HG02678 (cell line): ENCODE measurements around the gene CPSF3.
"Not testable (repeated sequence)": the region's sequence is repeated elsewhere in the genome, so short reads cannot be mapped to it uniquely, and the experiment has no call there.

Source experiments
- ATAC-seq: cut with Tn5 transposase; IDR thresholded peaks from one replicate; pipeline ENCODE4 v1.9.1; 2021; ENCODE audit warnings: mild to moderate bottlenecking, moderate library complexity; ENCODE audit not compliant: unreplicated experiment

Gene CPSF3

DNA sequence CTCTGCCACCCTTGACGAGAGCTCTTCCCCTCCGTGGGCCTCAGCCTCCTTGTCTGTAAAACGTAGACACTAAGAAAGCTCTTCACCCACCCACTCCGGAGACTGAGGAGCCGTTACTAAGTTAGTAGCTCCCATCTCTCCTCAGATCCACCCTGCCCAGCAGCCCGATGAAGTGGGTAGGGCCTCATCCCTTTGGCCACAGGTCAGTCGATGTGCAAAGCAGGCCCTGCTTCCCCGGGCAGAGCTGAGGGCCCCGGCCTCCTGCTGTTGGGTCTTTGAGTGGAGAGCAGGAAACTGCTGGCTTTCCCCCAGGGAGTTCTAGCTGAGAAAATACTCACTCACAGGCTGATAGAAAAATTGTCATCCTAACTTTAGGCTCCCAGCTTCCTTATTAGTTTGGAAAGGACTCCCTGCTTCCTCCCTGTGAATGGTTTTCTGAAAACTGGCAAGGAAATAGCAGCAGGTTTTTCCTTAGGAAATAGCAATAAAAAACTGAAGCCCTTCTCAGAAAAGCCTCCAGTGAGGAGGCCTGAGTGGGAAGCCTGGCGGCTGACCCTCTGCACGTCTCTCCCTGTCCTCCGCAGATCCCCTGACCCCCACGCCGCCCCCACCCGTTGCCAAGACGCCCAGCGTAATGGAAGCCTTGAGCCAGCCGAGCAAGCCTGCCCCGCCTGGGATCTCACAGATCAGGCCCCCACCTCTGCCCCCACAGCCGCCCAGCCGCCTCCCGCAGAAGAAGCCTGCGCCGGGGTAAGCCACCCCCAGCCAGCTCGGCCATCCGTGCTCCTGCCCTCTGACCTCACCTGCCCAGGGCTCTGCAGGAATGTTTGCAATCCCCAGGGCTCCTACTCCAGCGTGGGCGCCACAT lies 30.3 kb upstream of the CPSF3 start:
- ATAC-seq, result no peak

DNA sequence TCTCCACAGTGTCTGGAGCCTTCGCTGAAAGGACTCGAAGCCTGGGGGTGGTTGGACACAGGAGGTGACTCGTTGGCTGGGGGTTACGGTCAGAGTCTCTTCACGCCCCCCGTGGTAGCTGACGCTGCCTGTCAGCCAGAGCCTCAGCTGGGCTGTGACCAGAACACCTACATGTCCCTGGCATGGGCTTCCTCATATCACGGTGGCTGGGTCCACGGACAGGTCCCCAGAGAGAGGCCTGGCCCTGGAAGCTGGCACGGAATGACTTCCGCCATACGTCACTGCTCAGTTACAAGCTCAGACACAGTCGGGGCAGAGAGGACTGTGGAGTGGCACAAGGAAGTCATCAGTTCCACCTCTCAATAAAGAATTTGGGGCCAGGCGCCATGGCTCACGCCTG lies 28.6 kb upstream of the CPSF3 start:
- ATAC-seq, result no peak

DNA sequence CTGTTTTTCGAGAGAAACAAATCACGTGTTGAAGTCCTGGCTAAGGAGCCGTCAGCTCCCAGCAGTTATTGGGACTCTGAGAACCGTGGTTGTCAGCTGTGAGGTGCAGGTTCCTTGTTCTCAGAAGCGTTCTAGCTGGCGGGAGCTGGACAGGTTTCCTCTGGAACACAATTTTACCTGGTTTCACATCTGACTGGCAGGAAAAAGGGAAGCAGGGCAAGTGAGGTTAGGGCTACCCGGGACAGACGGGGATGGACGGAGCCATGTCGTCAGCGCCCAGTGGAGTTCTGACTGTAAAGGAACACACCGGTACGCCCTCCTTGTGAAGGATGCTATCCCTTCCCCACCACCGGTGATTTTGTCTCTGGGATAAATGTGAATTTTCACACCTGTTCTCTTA lies 26.3 kb upstream of the CPSF3 start:
- no peak for ATAC-seq

DNA sequence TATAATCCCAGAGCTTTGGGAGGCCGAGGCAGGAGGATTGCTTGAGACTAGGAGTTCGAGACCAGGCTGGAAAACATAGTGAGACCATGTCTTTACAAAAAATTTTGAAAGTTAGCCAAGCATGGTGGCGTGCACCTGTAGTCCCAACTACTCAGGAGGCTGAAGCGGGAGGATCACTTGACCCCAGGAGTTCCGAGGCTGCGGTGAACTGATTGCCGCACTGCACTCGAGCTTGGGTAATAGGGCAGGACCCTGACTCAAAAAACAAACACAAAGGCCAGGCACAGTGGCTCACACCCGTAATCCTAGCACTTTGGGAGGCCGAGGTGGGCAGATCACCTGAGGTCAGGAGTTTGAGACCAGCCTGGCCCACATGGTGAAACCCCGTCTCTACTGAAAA lies 25.2 kb upstream of the CPSF3 start:
- ATAC-seq, result not testable (repeated sequence)

DNA sequence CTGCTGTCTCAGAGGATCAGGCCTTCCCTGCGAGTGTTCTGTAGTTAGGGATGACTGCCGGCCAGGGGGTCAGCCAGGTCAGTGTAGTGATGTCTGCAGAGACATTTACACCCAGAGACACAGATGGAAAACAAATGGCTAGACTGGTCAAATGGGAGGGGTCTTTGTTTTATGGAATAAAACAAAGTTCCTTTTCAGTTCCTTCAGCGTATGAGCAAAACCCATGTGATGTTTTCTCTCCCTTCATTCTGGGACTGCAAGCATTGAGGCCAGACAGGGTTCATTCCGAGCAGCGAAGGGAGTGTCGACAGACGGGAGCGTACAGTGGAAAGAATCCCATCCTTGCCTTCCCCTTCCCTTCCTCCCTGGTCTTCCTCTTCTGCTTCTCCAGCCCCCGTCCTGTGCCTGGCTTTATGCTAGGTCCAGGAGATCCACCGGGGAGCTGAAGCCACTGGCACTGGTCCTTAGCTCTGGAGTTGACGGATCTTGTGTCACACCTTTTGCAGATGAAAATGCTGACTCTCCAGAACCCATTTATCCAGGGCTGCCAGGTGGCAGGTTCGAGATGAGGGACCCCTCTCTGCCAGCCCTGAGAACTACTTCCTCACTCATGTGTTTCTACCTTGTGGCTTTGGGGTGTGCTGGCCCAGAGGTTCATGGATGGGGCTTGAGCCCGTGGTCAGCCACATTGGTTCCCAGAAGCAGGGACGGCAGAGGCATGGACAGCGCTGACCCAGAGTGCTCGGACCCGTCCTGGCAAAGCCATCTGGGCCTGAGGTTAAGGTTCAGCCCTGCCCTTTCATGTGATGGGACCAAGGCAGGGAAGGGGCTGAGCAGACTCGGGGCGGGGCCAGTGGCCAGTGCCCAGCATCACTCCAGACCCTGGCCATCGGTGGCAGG lies 24.3 kb upstream of the CPSF3 start:
- ATAC-seq, result no peak

DNA sequence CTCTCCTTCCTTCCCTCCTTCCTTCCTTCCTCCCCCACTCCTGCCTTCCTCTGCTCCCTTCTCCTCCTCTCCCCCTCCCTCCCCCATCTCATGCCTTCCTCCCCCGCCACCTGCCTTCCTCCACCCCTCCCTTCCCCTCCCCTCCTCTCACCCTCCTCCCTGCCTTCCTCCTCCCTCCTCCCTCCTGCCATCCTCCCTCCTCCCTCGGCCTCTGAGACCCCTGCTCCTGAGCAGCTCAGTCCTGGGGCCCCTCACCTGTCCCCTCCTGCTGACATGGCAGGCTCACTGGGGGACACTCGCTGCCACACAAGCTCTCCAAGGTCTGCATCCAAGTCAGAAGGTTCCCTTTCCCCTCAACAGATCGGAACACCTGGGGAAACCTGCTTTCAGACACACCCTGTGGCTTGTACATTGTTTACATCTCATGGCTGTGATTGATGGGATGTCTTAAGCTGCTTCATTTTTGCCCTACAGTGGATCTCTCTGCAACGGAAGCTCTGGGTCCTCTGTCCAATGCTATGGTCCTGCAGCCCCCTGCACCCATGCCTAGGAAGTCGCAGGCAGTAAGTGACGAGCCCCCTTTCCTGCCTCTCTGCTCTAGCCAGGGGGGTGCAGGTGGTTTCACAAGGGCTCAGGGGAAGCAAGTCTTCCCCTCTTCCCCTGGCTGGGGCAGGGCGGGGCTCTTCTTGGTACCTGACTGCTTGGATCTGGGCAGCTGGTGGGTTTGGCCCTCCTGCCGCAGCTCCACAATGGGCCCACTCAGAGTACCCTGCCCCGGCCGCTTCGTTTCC lies 23.0 kb upstream of the CPSF3 start:
- ATAC-seq, result no peak

DNA sequence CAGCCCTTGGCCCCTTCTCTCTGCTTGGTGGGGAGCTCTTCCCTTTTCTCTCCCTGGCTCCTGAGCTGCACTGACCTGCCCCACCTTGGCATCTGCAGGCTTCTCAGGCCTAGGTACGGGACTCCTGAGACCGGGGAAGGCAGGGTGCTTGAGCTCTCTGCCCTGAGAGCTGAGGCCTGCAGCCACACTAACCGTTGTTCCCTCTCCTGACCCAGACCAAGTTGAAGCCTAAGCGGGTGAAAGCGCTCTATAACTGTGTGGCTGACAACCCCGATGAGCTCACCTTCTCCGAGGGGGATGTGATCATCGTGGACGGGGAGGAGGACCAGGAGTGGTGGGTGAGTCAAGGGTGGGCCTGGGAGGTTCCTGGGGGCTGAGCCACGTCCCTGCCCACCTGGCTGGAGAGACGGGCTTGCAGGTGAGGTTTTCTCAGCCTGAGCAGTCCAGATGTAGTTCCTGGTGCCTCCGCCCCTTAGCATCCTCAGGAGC lies 22.4 kb upstream of the CPSF3 start:
- ATAC-seq, result no peak

DNA sequence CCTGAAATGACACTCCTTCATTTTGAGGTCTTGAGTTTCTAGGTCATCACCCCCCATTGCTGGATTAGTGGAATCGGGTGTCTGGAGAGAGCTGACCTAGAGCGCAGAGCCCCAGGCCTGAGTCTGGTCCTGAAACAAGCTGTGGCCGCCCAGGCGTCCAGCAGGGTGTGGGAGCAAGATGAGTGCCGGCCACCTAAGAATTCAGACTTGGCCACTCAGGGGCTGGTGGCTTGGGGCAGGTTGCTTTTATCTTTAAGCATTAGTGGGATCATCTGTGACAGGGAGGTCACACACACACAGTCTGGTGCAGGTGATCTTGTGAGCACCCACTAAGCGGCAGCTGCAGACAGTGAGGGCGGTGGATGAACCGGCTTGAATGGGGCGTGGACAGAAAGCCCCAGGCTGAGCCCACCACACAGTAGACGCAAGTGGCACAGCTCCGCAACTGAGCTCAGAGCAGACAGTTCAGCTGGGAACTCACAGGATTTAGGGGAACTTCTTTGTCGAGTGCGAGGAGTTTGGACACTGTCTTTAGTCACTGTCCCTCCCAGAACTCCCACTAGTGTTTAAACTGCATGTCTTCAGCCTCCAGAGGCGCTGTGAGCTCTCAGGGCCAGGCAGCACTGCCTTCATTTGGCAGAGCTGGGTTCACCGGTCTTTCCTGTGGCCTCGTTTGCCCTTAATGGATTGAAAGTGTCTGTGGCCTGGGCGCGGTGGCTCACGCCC lies 21.6 kb upstream of the CPSF3 start:
- no peak for ATAC-seq

DNA sequence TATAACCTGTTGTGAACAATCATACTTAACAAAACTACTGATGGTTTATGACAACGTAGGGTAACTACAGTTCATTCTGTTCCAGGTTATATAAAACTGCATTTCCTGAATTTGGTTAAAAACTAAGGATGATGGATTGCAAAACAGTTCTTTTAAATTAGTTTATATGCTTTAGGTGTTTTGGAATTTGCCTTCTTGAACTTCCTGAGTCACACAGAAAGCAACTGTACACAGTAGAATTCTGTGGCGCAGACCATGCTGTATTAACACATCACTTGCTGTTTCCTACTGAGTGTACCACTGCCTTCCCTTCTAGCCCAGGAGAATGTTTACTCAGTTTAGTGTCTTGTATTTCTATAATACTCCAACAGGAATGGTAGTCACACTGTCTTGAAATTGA lies 19.5 kb upstream of the CPSF3 start:
- no peak for ATAC-seq

DNA sequence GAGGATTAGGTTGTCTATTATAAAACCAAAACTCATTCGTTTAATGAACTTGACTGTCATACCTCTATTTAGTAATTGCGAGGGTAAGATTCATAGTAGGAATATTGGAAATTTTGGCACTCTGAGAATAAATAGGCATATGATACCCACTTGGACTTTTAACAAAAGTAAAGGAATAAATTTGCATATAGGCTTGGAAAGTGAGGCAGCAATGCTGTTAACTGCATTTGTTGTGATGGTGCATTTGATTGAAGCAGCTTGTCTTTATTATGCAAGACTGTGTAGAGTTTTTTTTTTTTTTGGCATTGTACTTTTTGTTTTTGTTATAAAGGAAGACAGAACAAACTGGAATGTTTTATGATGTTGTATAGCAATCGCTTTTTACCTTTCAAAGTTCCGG lies 19.0 kb upstream of the CPSF3 start:
- no peak for ATAC-seq

DNA sequence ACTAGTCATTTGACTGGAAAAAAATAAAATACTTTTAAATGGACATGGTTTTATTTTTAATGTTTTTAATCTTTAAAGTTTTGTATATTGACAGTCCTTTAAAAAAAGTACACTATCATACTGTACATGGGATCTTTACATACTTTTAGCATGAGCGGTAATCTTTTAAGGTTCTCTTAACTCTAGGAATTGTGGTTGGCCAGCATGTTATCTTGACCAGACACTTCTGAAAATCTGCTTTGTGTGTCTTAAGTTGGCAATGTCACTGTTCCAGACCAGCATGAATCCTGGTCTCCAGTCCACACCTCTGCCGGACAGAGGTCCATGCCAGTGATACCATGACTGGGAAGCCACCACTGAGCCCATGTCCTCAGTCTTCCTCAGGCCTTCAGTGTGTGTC lies 17.8 kb upstream of the CPSF3 start:
- ATAC-seq, result no peak

DNA sequence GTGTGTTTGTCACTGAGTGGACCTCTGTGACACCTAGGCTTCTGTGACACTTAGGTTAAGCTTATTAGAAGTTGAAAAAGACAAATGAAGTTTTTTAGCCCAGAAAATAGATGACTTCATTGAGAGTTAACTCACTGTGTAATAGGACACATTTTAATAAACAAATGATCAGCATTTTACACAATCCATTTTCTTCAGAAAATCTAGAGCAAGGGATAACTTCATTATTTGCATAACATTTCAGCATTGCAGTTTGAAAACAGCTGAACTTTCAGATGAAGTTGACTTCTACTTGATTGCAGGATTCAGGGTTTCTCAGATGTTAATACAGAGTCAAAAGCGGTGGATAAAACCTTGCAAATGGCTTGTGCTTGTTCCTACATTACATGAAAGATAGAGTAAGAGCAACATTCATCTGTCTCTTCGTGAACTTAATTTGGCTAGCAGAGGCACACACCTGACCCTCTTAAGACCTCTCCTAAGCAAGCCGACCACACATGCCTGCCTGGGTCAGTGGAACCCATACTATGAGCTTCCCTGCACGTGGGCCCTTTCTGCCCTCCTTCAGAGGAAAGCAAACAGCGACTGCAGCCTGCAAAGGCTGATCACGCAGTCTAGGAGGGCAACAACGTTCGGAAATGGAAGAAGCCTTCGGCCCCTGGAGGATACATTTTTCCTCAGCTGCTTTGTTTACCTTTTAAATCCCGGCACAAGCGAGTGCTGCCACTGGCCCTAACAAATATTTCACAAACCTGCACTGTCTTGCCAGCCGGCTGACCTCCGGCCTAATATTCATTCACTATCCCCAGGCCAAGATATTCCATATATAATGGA lies 16.7 kb upstream of the CPSF3 start:
- no peak for ATAC-seq

DNA sequence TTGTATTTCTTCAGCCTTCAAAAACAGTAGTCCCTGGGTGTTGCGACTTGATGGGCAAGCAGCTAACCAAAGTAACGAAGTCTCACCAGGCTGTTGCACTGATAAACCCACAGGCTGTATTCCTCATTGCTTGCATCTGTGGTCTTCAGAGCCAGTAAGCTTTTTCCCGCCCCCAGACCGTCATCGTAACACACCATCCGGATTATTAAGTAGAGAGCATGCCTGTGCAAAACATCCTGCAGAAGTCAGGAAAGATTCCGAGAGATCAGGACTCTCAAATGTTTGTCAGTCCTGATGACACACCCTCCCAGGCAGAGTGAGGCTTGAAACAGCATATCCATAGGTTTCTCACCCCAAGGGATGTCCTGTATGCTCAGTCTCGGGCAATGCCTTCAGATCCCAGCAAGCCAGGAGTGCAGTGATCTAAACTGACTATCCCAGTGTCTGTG lies 16.1 kb upstream of the CPSF3 start:
- no peak for ATAC-seq

DNA sequence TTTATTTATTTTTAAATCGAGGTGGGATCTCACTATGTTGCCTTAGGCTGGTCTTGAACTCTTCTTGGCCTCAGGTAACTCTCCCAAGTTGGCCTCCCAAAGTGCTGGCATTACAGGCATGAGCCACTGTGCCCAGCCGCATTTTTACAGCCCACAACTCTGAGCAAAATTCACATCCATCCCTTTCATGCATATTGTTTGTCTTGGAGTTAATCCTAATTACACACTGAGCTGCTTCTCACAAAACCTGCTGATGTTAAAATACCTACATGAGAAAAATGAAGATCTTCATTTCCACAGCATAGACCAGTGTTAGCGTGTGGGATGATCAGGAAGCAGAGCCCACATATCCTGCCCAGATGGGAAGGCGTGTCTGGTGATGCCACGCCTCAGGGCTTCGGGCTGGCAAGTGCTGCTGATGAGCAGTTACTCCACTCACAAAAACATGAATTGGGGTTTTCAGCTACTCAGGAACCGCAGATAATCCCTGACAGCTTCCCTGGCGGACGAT lies 14.8 kb upstream of the CPSF3 start:
- no peak for ATAC-seq

DNA sequence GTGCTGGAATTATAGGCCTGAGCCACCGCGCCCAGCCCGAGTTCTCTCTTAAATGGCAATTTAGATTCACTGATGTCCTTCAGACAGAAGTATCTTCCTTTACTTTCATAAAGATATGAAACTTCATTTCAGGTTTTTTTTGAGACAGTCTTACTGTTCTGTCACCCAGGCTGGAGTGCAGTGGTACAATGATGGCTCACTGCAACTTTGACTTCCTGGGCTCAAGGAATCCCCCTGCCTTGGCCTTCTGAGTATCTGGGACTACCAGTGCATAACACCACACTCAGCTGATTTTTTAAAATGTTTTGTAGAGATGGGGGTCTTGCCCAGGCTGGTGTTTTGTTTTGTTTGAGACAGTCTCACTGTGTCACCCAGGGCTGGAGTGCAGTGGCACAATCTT lies 13.3 kb upstream of the CPSF3 start:
- no peak for ATAC-seq

DNA sequence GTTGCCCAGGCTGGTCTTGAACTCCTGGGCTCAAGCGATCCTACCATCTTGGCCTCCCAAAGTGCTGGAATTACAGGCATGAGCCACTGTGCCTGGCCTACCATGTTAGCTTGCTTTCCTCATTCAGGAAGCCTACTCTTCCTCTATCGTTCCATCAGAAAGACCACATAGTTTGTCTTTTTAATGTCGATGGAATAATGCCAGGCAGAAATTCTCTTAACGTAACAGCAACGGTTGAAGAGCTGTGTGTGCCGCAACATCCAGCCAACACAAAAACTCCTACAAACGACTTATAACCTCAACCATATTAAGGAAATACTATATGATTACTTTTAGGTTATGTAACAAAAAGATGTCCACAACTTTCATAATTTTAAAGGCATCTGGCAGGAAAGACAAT lies 10.7 kb upstream of the CPSF3 start:
- ATAC-seq, result no peak

DNA sequence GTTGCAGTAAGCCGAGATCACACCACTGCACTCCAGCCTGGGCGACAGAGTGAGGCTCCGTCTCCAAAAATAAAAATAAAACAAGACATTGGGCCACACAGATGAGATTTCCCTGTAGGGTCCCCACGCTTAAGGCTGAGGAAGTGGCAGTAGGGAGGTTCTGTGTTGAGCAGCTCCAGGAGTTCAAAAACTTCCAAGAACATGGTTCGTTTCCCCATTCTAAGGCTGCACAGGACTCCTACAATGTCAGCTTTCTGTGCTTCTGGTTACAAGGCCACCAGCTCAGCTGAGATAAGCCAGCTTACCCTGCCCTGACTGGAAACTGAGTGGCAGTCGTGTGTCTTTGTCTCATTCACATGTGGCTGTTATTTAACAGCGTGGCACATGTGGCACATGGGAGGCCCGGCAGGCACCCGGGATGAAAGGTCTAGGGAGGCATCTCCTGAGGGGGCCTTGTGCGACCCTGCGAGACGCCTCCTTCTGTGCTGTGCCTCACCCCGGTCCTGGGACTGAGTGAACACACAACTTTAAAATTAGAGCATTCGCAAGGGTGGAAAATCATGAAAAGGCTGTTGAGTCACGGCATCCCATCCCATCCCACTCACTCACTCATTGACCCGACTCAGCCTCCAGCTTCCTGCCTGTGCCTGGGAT lies 7.8 kb upstream of the CPSF3 start:
- ATAC-seq, result no peak

DNA sequence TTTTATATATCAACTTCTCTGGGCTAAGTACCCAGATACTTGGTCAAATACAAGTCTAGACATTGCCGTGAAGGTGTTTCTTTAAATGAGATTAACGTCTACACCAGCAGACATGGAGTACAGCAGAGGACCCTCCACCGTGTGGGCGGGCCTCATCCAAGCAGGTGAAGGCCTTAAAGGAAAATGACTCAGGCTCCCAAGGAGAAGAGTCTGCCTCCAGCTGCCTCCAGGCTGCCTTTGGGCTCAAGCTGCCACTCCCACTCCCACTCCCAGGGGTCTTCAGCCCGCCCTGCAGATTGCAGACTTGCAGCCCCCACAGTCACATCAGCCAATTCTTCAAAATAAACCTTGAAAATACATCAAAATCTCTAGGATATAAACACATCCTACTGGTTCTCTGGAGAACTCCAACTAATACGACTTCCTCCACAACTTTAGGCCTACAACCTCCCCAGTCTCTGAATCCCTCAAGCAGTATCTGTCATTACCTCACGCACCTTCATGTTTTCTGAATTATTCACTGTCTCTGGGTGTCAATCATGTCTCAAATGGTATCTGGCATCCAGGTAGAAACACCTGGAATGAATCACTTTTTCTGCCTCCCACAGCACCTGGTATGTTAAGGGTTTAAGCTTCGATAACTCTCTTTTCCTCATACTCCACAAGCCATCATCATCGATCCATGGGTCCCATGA lies 7.0 kb upstream of the CPSF3 start:
- no peak for ATAC-seq
